HepG2 (cell line): ENCODE measurements around the gene TMC2.

Source experiments
- ARID2 ChIP-seq: sonication (generic); formaldehyde crosslinking; IDR thresholded peaks from 2 replicates; pipeline ENCODE4 v1.8.1; 2022; ENCODE audit warnings: mild to moderate bottlenecking, missing genetic modification reagents, borderline replicate concordance
- FOSL2 ChIP-seq: sonication (generic); formaldehyde crosslinking; IDR thresholded peaks from 2 replicates; pipeline ENCODE4 v1.4.0; 2020; ENCODE audit warnings: missing genetic modification reagents
- FOXM1 ChIP-seq: sonication (generic); formaldehyde crosslinking; IDR thresholded peaks from 2 replicates; pipeline ENCODE4 v1.5.0; 2020; ENCODE audit warnings: missing genetic modification reagents
- KLF6 ChIP-seq: IDR thresholded peaks from 2 replicates; pipeline ENCODE4 v1.8.0; 2016; ENCODE audit warnings: missing biosample characterization, missing genetic modification reagents
- MTERF4 ChIP-seq: sonication (generic); formaldehyde crosslinking; IDR thresholded peaks from 2 replicates; pipeline ENCODE4 v1.8.0; 2023; ENCODE audit warnings: mild to moderate bottlenecking, missing genetic modification reagents
- POLR2A ChIP-seq, 2 experiments: IDR thresholded peaks; 2 replicates each; pipeline ENCODE4 v1.6.1; 2011; ENCODE audit warnings: low read depth in 2 of 2, low read length in 2 of 2, mild to moderate bottlenecking in 1 of 2, moderate library complexity in 1 of 2; ENCODE audit not compliant: insufficient read depth in 1 of 2
- POLR2AphosphoS5 ChIP-seq: IDR thresholded peaks from 2 replicates; pipeline ENCODE4 v1.6.1; 2012; ENCODE audit warnings: low read depth, low read length
- TCF12 ChIP-seq, 2 experiments: fragments of 450-650 bp in 1 of 2; sonication (generic) in 1 of 2; formaldehyde crosslinking in 1 of 2; IDR thresholded peaks; 2 replicates each; pipeline versions ENCODE4 v1.6.1 to v1.8.0; 2017 to 2022; ENCODE audit warnings: antibody characterized with exemption in 1 of 2, mild to moderate bottlenecking in 1 of 2, missing genetic modification reagents in 1 of 2, moderate library complexity in 1 of 2
- ZFP1 ChIP-seq: IDR thresholded peaks from 2 replicates; pipeline ENCODE4 v1.6.1; 2016
- ZNF335 ChIP-seq: sonication (generic); formaldehyde crosslinking; IDR thresholded peaks from 2 replicates; pipeline ENCODE4 v1.4.0; 2020; ENCODE audit warnings: missing genetic modification reagents

DNA sequence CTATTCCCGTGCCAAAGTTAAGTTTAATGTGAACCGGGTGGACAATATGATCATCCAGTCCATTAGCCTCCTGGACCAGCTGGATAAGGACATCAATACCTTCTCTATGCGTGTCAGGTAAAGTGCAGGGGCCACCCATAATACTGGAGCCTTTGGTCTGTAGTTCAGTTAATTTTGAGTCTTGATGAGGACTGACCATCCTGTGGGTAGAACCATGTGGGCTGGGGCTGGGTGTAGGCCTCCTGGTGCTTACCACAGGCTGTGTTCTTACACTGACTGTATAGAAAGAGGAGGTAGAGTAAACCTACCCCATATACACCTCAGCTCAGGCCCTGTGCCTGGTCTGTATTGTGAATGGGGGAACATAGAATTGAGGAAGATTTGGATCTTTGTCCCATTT, 118.5 kb downstream of the TMC2 start:
- TF ChIP-seq FOSL2 (CRISPR knock-in tag) (no peak), MTERF4 (no peak), FOXM1 (CRISPR knock-in tag) (no peak), ZNF335 (CRISPR knock-in tag) (no peak), POLR2A (IDR thresholded peaks at IDR 0.05; ENCODE audit: insufficient read depth in 1 of 2, low read depth in 2 of 2, low read length in 2 of 2) (no peak), ZFP1 (CRISPR knock-in tag) (no peak), TCF12 (IDR thresholded peaks at IDR 0.05) (no peak), TCF12 (CRISPR knock-in tag; IDR thresholded peaks at IDR 0.05) (no peak), POLR2AphosphoS5 (no peak; the same call in 1 of the 2 replicates), ARID2 (CRISPR knock-in tag) (no peak), KLF6 (no peak)
